Hepatocyte (in vitro differentiated cells): ENCODE data around the gene MRPS23.

ENCODE experiments used
- CTCF ChIP-seq: fragments of 200-600 bp; sonication (generic); IDR thresholded peaks from 2 replicates; pipeline ENCODE4 v1.5.1; 2016; ENCODE audit warnings: antibody characterized with exemption, mild to moderate bottlenecking; ENCODE audit not compliant: poor library complexity
- EZH2 ChIP-seq: fragments of 200-600 bp; sonication (generic); IDR thresholded peaks from 2 replicates; pipeline ENCODE4 v1.6.1; 2016; ENCODE audit warnings: antibody characterized with exemption, mild to moderate bottlenecking, borderline replicate concordance

GRCh38 chr17:57885148-57885915 is 35.5 kb upstream of the MRPS23 start:
- TF ChIP-seq CTCF (no peak), EZH2 (no peak)
